ENCODE data around the gene GLYR1. TPM values are rescaled to one million over a fixed set of nuclear protein-coding genes. Genes with fewer than 3 reads are reported as not detected.

Gene GLYR1
- total RNA-seq, 1 donor from 2014 or later: 105 TPM

DNA sequence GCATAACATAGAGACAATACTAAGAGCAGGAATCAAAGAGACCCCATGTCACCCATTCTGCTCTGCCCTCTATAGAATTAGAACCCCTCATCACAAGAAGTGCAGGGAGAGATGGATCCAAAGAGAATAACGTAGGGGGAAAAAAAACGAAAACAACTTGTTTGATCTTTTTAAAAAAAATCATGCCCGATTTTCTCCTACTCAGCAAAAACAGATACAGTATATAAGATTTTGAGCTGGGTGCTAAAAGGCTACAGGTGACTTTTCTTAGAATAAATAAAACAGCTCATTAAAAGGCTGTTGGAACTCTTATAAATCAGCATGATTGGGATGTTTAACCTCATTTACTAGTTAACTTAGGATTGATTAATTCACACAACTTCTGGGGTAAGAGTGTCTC, 17.6 kb upstream of the GLYR1 start:
- no peak overlapping the region for H3K27ac Mint-ChIP-seq
- TF ChIP-seq, protein P1, sequence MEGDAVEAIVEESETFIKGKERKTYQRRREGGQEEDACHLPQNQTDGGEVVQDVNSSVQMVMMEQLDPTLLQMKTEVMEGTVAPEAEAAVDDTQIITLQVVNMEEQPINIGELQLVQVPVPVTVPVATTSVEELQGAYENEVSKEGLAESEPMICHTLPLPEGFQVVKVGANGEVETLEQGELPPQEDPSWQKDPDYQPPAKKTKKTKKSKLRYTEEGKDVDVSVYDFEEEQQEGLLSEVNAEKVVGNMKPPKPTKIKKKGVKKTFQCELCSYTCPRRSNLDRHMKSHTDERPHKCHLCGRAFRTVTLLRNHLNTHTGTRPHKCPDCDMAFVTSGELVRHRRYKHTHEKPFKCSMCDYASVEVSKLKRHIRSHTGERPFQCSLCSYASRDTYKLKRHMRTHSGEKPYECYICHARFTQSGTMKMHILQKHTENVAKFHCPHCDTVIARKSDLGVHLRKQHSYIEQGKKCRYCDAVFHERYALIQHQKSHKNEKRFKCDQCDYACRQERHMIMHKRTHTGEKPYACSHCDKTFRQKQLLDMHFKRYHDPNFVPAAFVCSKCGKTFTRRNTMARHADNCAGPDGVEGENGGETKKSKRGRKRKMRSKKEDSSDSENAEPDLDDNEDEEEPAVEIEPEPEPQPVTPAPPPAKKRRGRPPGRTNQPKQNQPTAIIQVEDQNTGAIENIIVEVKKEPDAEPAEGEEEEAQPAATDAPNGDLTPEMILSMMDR (IDR thresholded peaks at IDR 0.05; ENCODE audit: unreplicated experiment): no peak
- H3K4me3 Mint-ChIP-seq: no peak overlapping the region
- H3K27me3 Mint-ChIP-seq (ENCODE audit: low read depth): no peaks in the 10 kb centered on the region
- peaks cover 19% of the 10 kb centered on the region for H3K36me3 Mint-ChIP-seq
- no peak for DNase-seq (ENCODE audit: low spot score in 2 of 2, unreplicated experiment in 2 of 2)
- peaks cover 3% of the 10 kb centered on the region for H3K4me1 Mint-ChIP-seq
- H3K9me3 Mint-ChIP-seq: no peaks in the 10 kb centered on the region

DNA sequence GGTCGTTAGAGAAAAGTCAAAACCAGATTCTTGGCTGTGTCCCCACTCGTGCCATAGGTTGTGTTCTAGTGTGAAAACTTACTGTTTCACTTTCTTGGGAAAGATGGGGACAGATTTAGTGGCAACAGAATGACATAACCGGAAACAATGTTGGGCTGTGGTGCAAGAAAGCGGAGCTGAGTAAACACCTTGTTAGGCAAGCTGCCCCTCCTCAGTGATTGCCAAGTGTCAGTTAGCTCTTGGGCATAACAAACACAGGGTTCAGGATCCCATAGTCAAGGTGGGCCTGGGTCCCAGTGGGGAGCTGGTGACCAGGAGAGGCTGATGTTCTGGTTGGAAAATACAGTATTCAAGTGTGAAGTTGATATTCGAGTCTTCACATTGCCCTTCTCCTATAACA, 15.6 kb upstream of the GLYR1 start:
- Mint-ChIP-seq H3K4me1 (no peaks in the 10 kb centered on the region), H3K36me3 (peaks cover 27% of the 10 kb centered on the region), H3K4me3 (no peak overlapping the region), H3K9me3 (no peaks in the 10 kb centered on the region), H3K27me3 (ENCODE audit: low read depth) (no peaks in the 10 kb centered on the region), H3K27ac (no peak overlapping the region)
- no peak for DNase-seq (ENCODE audit: low spot score in 2 of 2, unreplicated experiment in 2 of 2)
- TF ChIP-seq, protein P1 (IDR thresholded peaks at IDR 0.05; ENCODE audit: unreplicated experiment): no peak

GRCh38 chr16:4860727-4861342, 13.7 kb upstream of the GLYR1 start:
- H3K4me1 Mint-ChIP-seq: no peaks in the 10 kb centered on the region
- H3K9me3 Mint-ChIP-seq: no peaks in the 10 kb centered on the region
- TF ChIP-seq, protein P1 (IDR thresholded peaks at IDR 0.05; ENCODE audit: unreplicated experiment): no peak
- no peak for DNase-seq (ENCODE audit: low spot score in 2 of 2, unreplicated experiment in 2 of 2)
- no peaks in the 10 kb centered on the region for H3K27me3 Mint-ChIP-seq (ENCODE audit: low read depth)
- no peak overlapping the region for H3K27ac Mint-ChIP-seq
- H3K4me3 Mint-ChIP-seq: no peak overlapping the region
- peaks cover 32% of the 10 kb centered on the region for H3K36me3 Mint-ChIP-seq

- no peak overlapping the region for H3K27ac Mint-ChIP-seq
- H3K9me3 Mint-ChIP-seq: no peaks in the 10 kb centered on the region
- H3K36me3 Mint-ChIP-seq: peaks cover 32% of the 10 kb centered on the region
- no peaks in the 10 kb centered on the region for H3K4me1 Mint-ChIP-seq
- TF ChIP-seq, protein P1 (IDR thresholded peaks at IDR 0.05; ENCODE audit: unreplicated experiment): no peak
- H3K4me3 Mint-ChIP-seq: no peak overlapping the region
- DNase-seq (ENCODE audit: low spot score in 2 of 2, unreplicated experiment in 2 of 2): no peak
- no peaks in the 10 kb centered on the region for H3K27me3 Mint-ChIP-seq (ENCODE audit: low read depth)
These were observed 12.8 kb upstream of the GLYR1 start for GRCh38 chr16:4859900-4860255.

GRCh38 chr16:4859190-4859899, 12.3 kb upstream of the GLYR1 start:
- no peak for DNase-seq (ENCODE audit: low spot score in 2 of 2, unreplicated experiment in 2 of 2)
- Mint-ChIP-seq H3K4me1 (no peaks in the 10 kb centered on the region), H3K27me3 (ENCODE audit: low read depth) (no peaks in the 10 kb centered on the region), H3K9me3 (no peaks in the 10 kb centered on the region), H3K27ac (no peak overlapping the region), H3K36me3 (peaks cover 32% of the 10 kb centered on the region), H3K4me3 (no peak overlapping the region)
- TF ChIP-seq, protein P1 (IDR thresholded peaks at IDR 0.05; ENCODE audit: unreplicated experiment): no peak

All from mesothelial cell of epicardium (in vitro differentiated cells).